Measurements from ENCODE around the gene DEF6. TPM values are rescaled to one million over a fixed set of nuclear protein-coding genes. Genes with fewer than 3 reads are reported as not detected.

DEF6 gene
- total RNA-seq, 1 donor from 2014 or later: 0.17 TPM

DNA sequence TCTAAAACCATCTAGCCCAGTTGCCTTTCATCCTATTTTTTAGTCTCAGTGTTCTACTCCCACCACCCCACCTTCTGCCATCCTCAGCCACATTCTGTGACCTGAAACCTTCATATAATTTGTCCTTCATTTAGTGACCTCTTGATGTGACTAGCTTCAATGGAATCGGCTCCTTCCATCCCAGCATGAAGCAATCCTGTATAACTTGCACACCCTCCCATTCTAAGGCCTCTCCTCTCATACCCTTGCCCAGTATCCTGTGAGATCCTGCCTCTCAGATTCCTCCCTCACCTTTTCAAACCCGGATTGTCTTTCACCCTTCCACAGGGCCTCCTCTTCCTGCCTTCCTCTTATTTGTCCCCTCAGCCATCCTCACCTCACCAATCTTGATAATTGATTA lies 35.0 kb upstream of the DEF6 start:
- DNase-seq (ENCODE audit: low spot score): no peak
- Histone ChIP-seq H3K36me3 (no peaks in the 10 kb centered on the region), H2AFZ (replicated peaks) (no peak overlapping the region), H3K27me3 (no peaks in the 10 kb centered on the region), H3K9me3 (ENCODE audit: low read depth) (no peaks in the 10 kb centered on the region), H3K79me2 (ENCODE audit: low read depth) (peaks cover 25% of the 10 kb centered on the region), H3K9ac (peak overlapping the region; percentile 25), H4K20me1 (ENCODE audit: low read depth) (peaks cover 8% of the 10 kb centered on the region), H3K4me3 (no peak overlapping the region), H3K4me1 (peaks cover 28% of the 10 kb centered on the region), H3K4me2 (no peak overlapping the region), H3F3A (ENCODE audit: low read depth) (peaks cover 24% of the 10 kb centered on the region), H3K27ac (no peak overlapping the region)
- Mint-ChIP-seq H3K4me3 (no peak overlapping the region), H3K27ac (no peak overlapping the region), H3K36me3 (peaks cover 2% of the 10 kb centered on the region), H3K27me3 (ENCODE audit: insufficient read depth, low read depth) (no peaks in the 10 kb centered on the region), H3K4me1 (peaks cover 28% of the 10 kb centered on the region), H3K9me3 (no peaks in the 10 kb centered on the region)
- no peak for TF ChIP-seq EZH2phosphoT487 (IDR thresholded peaks at IDR 0.05)
- TF ChIP-seq, protein P1, sequence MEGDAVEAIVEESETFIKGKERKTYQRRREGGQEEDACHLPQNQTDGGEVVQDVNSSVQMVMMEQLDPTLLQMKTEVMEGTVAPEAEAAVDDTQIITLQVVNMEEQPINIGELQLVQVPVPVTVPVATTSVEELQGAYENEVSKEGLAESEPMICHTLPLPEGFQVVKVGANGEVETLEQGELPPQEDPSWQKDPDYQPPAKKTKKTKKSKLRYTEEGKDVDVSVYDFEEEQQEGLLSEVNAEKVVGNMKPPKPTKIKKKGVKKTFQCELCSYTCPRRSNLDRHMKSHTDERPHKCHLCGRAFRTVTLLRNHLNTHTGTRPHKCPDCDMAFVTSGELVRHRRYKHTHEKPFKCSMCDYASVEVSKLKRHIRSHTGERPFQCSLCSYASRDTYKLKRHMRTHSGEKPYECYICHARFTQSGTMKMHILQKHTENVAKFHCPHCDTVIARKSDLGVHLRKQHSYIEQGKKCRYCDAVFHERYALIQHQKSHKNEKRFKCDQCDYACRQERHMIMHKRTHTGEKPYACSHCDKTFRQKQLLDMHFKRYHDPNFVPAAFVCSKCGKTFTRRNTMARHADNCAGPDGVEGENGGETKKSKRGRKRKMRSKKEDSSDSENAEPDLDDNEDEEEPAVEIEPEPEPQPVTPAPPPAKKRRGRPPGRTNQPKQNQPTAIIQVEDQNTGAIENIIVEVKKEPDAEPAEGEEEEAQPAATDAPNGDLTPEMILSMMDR (IDR thresholded peaks at IDR 0.05): no peak

- no peak overlapping the region for H3K27ac ChIP-seq
- H2AFZ ChIP-seq (replicated peaks): no peak overlapping the region
- no peaks in the 10 kb centered on the region for H4K20me1 ChIP-seq (ENCODE audit: low read depth)
- Mint-ChIP-seq H3K4me3 (no peak overlapping the region), H3K27ac (no peak overlapping the region), H3K36me3 (peaks cover 2% of the 10 kb centered on the region), H3K27me3 (ENCODE audit: insufficient read depth, low read depth) (no peaks in the 10 kb centered on the region), H3K4me1 (peaks cover 25% of the 10 kb centered on the region), H3K9me3 (no peaks in the 10 kb centered on the region)
- no peaks in the 10 kb centered on the region for H3K36me3 ChIP-seq
- H3K4me1 ChIP-seq: peaks cover 19% of the 10 kb centered on the region
- TF ChIP-seq EZH2 (IDR thresholded peaks at IDR 0.05): no peak
- TF ChIP-seq EZH2phosphoT487 (IDR thresholded peaks at IDR 0.05): no peak
- TF ChIP-seq, protein P1 (IDR thresholded peaks at IDR 0.05): no peak
- no peaks in the 10 kb centered on the region for H3K27me3 ChIP-seq
- H3K9me3 ChIP-seq (ENCODE audit: low read depth): no peaks in the 10 kb centered on the region
- H3K79me2 ChIP-seq (ENCODE audit: low read depth): peaks cover 13% of the 10 kb centered on the region
- H3K4me3 ChIP-seq: no peak overlapping the region
- no peak overlapping the region for H3K9ac ChIP-seq
- DNase-seq (ENCODE audit: low spot score): no peak
- peaks cover 10% of the 10 kb centered on the region for H3F3A ChIP-seq (ENCODE audit: low read depth)
- H3K4me2 ChIP-seq: no peak overlapping the region
These were observed 32.9 kb upstream of the DEF6 start for GRCh38 chr6:35264550-35265274.

- H3K79me2 ChIP-seq (ENCODE audit: low read depth): peaks cover 7% of the 10 kb centered on the region
- H3F3A ChIP-seq (ENCODE audit: low read depth): peaks cover 5% of the 10 kb centered on the region
- no peak overlapping the region for H3K27ac ChIP-seq
- H3K36me3 Mint-ChIP-seq: peaks cover 3% of the 10 kb centered on the region
- no peak overlapping the region for H3K4me3 Mint-ChIP-seq
- no peaks in the 10 kb centered on the region for H3K27me3 Mint-ChIP-seq (ENCODE audit: insufficient read depth, low read depth)
- no peaks in the 10 kb centered on the region for H3K27me3 ChIP-seq
- H2AFZ ChIP-seq (replicated peaks): no peak overlapping the region
- TF ChIP-seq, protein P1 (IDR thresholded peaks at IDR 0.05): no peak
- TF ChIP-seq EZH2phosphoT487 (IDR thresholded peaks at IDR 0.05): no peak
- no peak for TF ChIP-seq EZH2 (IDR thresholded peaks at IDR 0.05)
- H3K9me3 Mint-ChIP-seq: no peaks in the 10 kb centered on the region
- H3K4me2 ChIP-seq: no peak overlapping the region
- no peak for DNase-seq (ENCODE audit: low spot score)
- no peaks in the 10 kb centered on the region for H3K36me3 ChIP-seq
- H3K4me1 ChIP-seq: peaks cover 16% of the 10 kb centered on the region
- no peak overlapping the region for H3K27ac Mint-ChIP-seq
- H3K4me1 Mint-ChIP-seq: peaks cover 20% of the 10 kb centered on the region
- no peaks in the 10 kb centered on the region for H3K9me3 ChIP-seq (ENCODE audit: low read depth)
- H4K20me1 ChIP-seq (ENCODE audit: low read depth): no peaks in the 10 kb centered on the region
- no peak overlapping the region for H3K4me3 ChIP-seq
- H3K9ac ChIP-seq: no peak overlapping the region
These were observed 32.1 kb upstream of the DEF6 start for GRCh38 chr6:35265523-35265922.

Measured in neural progenitor cell (in vitro differentiated cells).